GM12878 (cell line): Measurements from ENCODE around the gene HABP2. TPM values are rescaled to one million over a fixed set of nuclear protein-coding genes. Genes with fewer than 3 reads are reported as not detected.

Experiments used
- ATAC-seq: fragments of 200-7000 bp; cut with Tn5 transposase; 3 replicates; pipeline ENCODE4 v1.9.1; 2020; ENCODE audit warnings: mild to moderate bottlenecking, moderate library complexity
- BruUV-seq: library from RNA; stranded (reverse); fragments of 400-500 nt; replicated peaks from 2 replicates; lab custom pipeline; 2021; lab: Mats Ljungman, UMichigan
- CTCF ChIA-PET: fragments of 300-600 bp; sonication (Branson Sonifier 250); formaldehyde crosslinking; extraction: SDS; loops from one replicate; lab custom pipeline; 2021; ENCODE audit warnings: inconsistent platforms; lab: Yijun Ruan, JAX
- POLR2A ChIA-PET: fragments of 350-600 bp; formaldehyde crosslinking; extraction: SDS; loops from one replicate; lab custom pipeline; 2021; ENCODE audit warnings: inconsistent platforms; lab: Charles Lee
- RAD21 ChIA-PET: fragments of 300-600 bp; sonication (Branson Sonifier 250); formaldehyde crosslinking; loops from one replicate; lab custom pipeline; 2023; ENCODE audit warnings: antibody characterized with exemption; ENCODE audit not compliant: unreplicated experiment; lab: Charles Lee
- SMC1A ChIA-PET: fragments of 300-600 bp; sonication (Branson Sonifier 250); formaldehyde crosslinking; loops from one replicate; lab custom pipeline; 2023; ENCODE audit not compliant: unreplicated experiment, uncharacterized antibody; lab: Charles Lee
- DNase-seq: peaks from one replicate; pipeline ENCODE4 v3.0.0-alpha.2; 2011; ENCODE audit warnings: low read depth, low spot score
- FAIRE-seq: peaks from 3 replicates; lab custom pipeline; 2011; peaks lifted over from hg19 to GRCh38; lab: Jason Lieb, UNC
- H2AFZ ChIP-seq: 2 replicates; pipeline ENCODE4 v1.6.0; 2011; ENCODE audit warnings: low read depth, low read length, control low read depth; ENCODE audit not compliant: control insufficient read depth
- H3K27ac ChIP-seq: 2 replicates; pipeline ENCODE4 v1.5.1; 2011; ENCODE audit warnings: control low read depth; ENCODE audit not compliant: control insufficient read depth, insufficient read depth
- H3K27me3 ChIP-seq, 2 experiments: replicated peaks in 1 of 2; 2 replicates each; pipeline versions ENCODE4 v1.6.0 to v1.6.1; 2011; ENCODE audit warnings: low read length in 1 of 2; ENCODE audit not compliant: control insufficient read depth in 2 of 2, insufficient read depth in 2 of 2
- H3K36me3 ChIP-seq, 2 experiments: 2 replicates each; pipeline ENCODE4 v1.5.1; 2011; ENCODE audit warnings: low read length in 1 of 2; ENCODE audit not compliant: control insufficient read depth in 2 of 2, insufficient read depth in 2 of 2
- H3K4me1 ChIP-seq: 2 replicates; pipeline ENCODE4 v1.6.1; 2011; ENCODE audit warnings: mild to moderate bottlenecking, low read length, moderate library complexity, mixed read lengths; ENCODE audit not compliant: control insufficient read depth, insufficient read depth
- H3K4me2 ChIP-seq: 2 replicates; pipeline ENCODE4 v1.6.0; 2011; ENCODE audit warnings: control low read depth; ENCODE audit not compliant: control insufficient read depth, insufficient read depth
- H3K4me3 ChIP-seq: fragments of 200-600 bp; sonication (generic); 2 replicates; pipeline ENCODE4 v1.5.1; 2016
- H3K79me2 ChIP-seq: 2 replicates; pipeline ENCODE4 v1.6.0; 2011; ENCODE audit warnings: low read length; ENCODE audit not compliant: control insufficient read depth, insufficient read depth
- H3K9ac ChIP-seq: 2 replicates; pipeline ENCODE4 v1.8.0; 2011; ENCODE audit warnings: low read length, control low read depth, mixed read lengths; ENCODE audit not compliant: control insufficient read depth, insufficient read depth
- H3K9me3 ChIP-seq: replicated peaks from 3 replicates; pipeline ENCODE4 v1.5.1; 2011; ENCODE audit warnings: mild to moderate bottlenecking, low read length; ENCODE audit not compliant: control insufficient read depth, insufficient read depth
- H4K20me1 ChIP-seq: 2 replicates; pipeline ENCODE4 v1.6.0; 2011; ENCODE audit not compliant: control insufficient read depth, insufficient read depth
- EGR1 ChIP-seq, 2 experiments: IDR thresholded peaks; 1 replicate in 1 of 2; 2 replicates in 1 of 2; pipeline ENCODE4 v1.6.1; 2011 to 2012; ENCODE audit warnings: low read depth in 2 of 2, low read length in 2 of 2, borderline replicate concordance in 1 of 2, mild to moderate bottlenecking in 1 of 2, moderate library complexity in 1 of 2
- HCFC1 ChIP-seq: fragments of 150-350 bp; IDR thresholded peaks from 2 replicates; pipeline ENCODE4 v1.6.1; 2014; ENCODE audit warnings: low read length
- HDGF ChIP-seq: fragments of 450-650 bp; IDR thresholded peaks from 2 replicates; pipeline ENCODE4 v1.6.1; 2016; ENCODE audit warnings: antibody characterized with exemption
- IKZF1 ChIP-seq: fragments of 450-650 bp; conservative IDR thresholded peaks from 2 replicates; pipeline ENCODE4 v1.6.1; 2017; ENCODE audit warnings: antibody characterized with exemption, mild to moderate bottlenecking
- NR2C1 ChIP-seq: fragments of 450-650 bp; IDR thresholded peaks from 2 replicates; pipeline ENCODE4 v1.6.1; 2017; ENCODE audit warnings: antibody characterized with exemption, mild to moderate bottlenecking, moderate library complexity
- NRF1 ChIP-seq: conservative IDR thresholded peaks from 2 replicates; pipeline ENCODE4 v1.6.1; 2011; ENCODE audit warnings: mild to moderate bottlenecking, low read depth, low read length, improper control_type of control experiment
- RFX5 ChIP-seq: IDR thresholded peaks from 2 replicates; pipeline ENCODE4 v1.6.1; 2011; ENCODE audit warnings: low read depth, low read length, improper control_type of control experiment
- ZBED1 ChIP-seq: IDR thresholded peaks from 2 replicates; pipeline ENCODE4 v1.6.1; 2016; ENCODE audit warnings: borderline replicate concordance
- WGBS: methylation state at CpG from one replicate; pipeline ENCODE4 v1.1.6; 2016; ENCODE audit warnings: low lambda C conversion rate; ENCODE audit not compliant: insufficient replicate concordance, insufficient coverage; ENCODE audit errors: missing lambda C conversion rate; 5-methylcytosine and 5-hydroxymethylcytosine counted together
- in situ Hi-C: fragments of 300-500 bp; cut with MboI; formaldehyde crosslinking; loops from 9 replicates; pipeline ENCODE4 v1.14.3; 2018; ENCODE audit warnings: mixed read lengths
- intact Hi-C: fragments of 100-400 bp; cut with micrococcal nuclease; formaldehyde crosslinking; loops from one replicate; pipeline ENCODE4 v1.14.2; 2022; ENCODE audit not compliant: unreplicated experiment
- polyA plus RNA-seq, 11 experiments: library from polyadenylated mRNA; depleted of rRNA in 4 of 11; unstranded in 6 of 11; stranded (reverse) in 5 of 11; fragments of >200 nt; fragmentation: Nextera tagmentation in 4 of 11; fragmentation: Illumina TruSeq in 1 of 11; extraction: Ambion mirVana in 4 of 11; extraction: Trizol in 1 of 11; gene quantifications; 1 replicate in 1 of 11; 2 replicates in 10 of 11; pipeline versions ENCODE4 v1.2.1 to v1.2.3, GENCODE V29; 2011 to 2016; ENCODE audit warnings: inconsistent platforms in 2 of 11, missing spikeins in 2 of 11, low read depth in 1 of 11
- total RNA-seq, 4 experiments: library from RNA; depleted of rRNA in 3 of 4; stranded (reverse); fragments of >200 nt in 3 of 4; fragmentation: Illumina TruSeq in 1 of 4; extraction: Trizol in 1 of 4; gene quantifications; 2 replicates each; pipeline versions ENCODE4 v1.2.1 to v1.2.3, GENCODE V29; 2013 to 2021

The HABP2 gene
- total and polyA plus RNA-seq, 10 of the 15 experiments (the other 5 are each of a cell fraction or from before 2014, with no cell fraction given) = 0.13 TPM; not detected in 9

DNA sequence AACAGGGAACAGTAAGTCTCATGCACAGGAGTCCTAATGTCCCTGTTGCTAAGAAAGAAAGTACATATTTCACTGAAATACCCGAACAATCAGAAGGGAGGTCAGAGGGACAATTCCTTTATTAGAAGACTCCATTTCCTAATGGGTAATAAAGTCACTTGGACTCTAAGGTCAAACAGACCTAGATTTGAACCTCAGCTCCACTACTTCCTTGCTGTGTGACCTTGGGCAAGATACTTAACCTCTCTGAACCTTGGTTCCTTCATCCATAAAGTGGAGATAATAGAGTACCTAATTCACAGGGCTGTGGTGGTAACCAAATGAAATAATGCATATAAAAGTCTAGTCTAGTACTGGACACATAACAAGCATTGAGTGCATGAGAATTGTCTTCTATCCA, 29.2 kb upstream of the HABP2 start:
- ChIA-PET CTCF (no interaction called here), RAD21 (no interaction called here), POLR2A (no interaction called here), SMC1A (no interaction called here)
- Histone ChIP-seq H3K9ac (no peak overlapping the region), H3K27me3 (no peaks in the 10 kb centered on the region), H3K79me2 (no peaks in the 10 kb centered on the region), H3K27ac (no peak overlapping the region), H3K4me3 (no peak overlapping the region), H3K4me1 (no peaks in the 10 kb centered on the region), H3K9me3 (no peaks in the 10 kb centered on the region), H3K36me3 (no peaks in the 10 kb centered on the region), H2AFZ (no peak overlapping the region), H4K20me1 (no peaks in the 10 kb centered on the region), H3K4me2 (no peak overlapping the region)
- FAIRE-seq = no peak
- ATAC-seq = no peak
- BruUV-seq = no TSS peak
- WGBS = 6% methylated on average over 1 of the region's 1 CpG
- no peak for TF ChIP-seq IKZF1
- no peak for TF ChIP-seq NR2C1
- TF ChIP-seq HCFC1 = no peak
- TF ChIP-seq NRF1 = no peak
- TF ChIP-seq HDGF = no peak
- TF ChIP-seq EGR1 (IDR thresholded peaks at IDR 0.05; ENCODE audit: borderline replicate concordance in 1 of 2, low read depth in 2 of 2, low read length in 2 of 2) = no peak
- in situ Hi-C loops = no loop called here
- intact Hi-C loops = loop anchor here (10.0 kb wide), 3 partner anchors 799 to 1049 kb away; no protein-coding TSS in a partner anchor
- no peak for DNase-seq

DNA sequence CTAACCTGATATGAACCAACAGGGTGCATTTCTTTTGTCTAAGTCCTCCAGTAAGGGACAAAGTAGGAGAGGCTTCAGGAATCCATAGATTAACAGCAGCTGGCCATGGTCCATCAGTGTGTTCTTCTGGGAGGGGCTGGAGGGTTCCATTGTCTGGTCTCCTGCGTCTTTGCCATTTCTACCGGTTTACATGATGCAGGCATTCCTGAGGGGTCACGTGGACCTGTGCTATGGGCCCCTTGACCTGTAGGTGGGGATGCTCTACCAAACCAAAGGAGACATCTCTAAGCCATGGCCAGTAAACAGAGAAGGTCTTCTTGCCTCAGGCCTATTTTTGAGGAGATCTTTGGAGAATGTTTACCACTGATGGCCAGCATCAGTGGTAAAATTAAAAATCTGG, 28.7 kb upstream of the HABP2 start:
- ChIA-PET SMC1A (no interaction called here), RAD21 (no interaction called here), CTCF (no interaction called here), POLR2A (no interaction called here)
- no peaks in the 10 kb centered on the region for H3K9me3 ChIP-seq
- ATAC-seq (no peak), DNase-seq (no peak), FAIRE-seq (no peak)
- no peak overlapping the region for H3K9ac ChIP-seq
- no peak overlapping the region for H3K4me3 ChIP-seq
- no peak overlapping the region for H3K27ac ChIP-seq
- intact Hi-C loops (loop anchor here (10.0 kb wide), 3 partner anchors 799 to 1049 kb away; no protein-coding TSS in a partner anchor), in situ Hi-C loops (no loop called here)
- no peaks in the 10 kb centered on the region for H3K79me2 ChIP-seq
- no TSS peak for BruUV-seq
- H3K4me2 ChIP-seq = no peak overlapping the region
- H3K4me1 ChIP-seq = no peaks in the 10 kb centered on the region
- no peaks in the 10 kb centered on the region for H4K20me1 ChIP-seq
- no peaks in the 10 kb centered on the region for H3K27me3 ChIP-seq
- H3K36me3 ChIP-seq = no peaks in the 10 kb centered on the region
- WGBS = 36% methylated on average over 3 of the region's 3 CpGs
- no peak for TF ChIP-seq NRF1
- TF ChIP-seq ZBED1 = no peak
- TF ChIP-seq RFX5 = no peak
- no peak overlapping the region for H2AFZ ChIP-seq
